HepG2 (cell line): ENCODE data around the gene TPD52L2.

ENCODE experiments used
- BCL6 ChIP-seq: IDR thresholded peaks from 2 replicates; pipeline ENCODE4 v1.6.1; 2016; ENCODE audit warnings: missing genetic modification reagents, missing compliant biosample characterization
- DNMT1 ChIP-seq: sonication (generic); formaldehyde crosslinking; IDR thresholded peaks from 2 replicates; pipeline ENCODE4 v1.5.1; 2020; ENCODE audit warnings: mild to moderate bottlenecking, missing genetic modification reagents
- ETV6 ChIP-seq: sonication (generic); formaldehyde crosslinking; conservative IDR thresholded peaks from 2 replicates; pipeline ENCODE4 v1.4.0; 2020; ENCODE audit warnings: missing genetic modification reagents
- POLR2AphosphoS5 ChIP-seq: IDR thresholded peaks from 2 replicates; pipeline ENCODE4 v1.6.1; 2012; ENCODE audit warnings: low read depth, low read length
- ZBTB3 ChIP-seq: sonication (generic); formaldehyde crosslinking; IDR thresholded peaks from 2 replicates; pipeline ENCODE4 v1.4.0; 2020; ENCODE audit warnings: low read depth, mild to moderate bottlenecking, moderate library complexity, missing genetic modification reagents, borderline replicate concordance
- ZKSCAN8 ChIP-seq: IDR thresholded peaks from 2 replicates; pipeline ENCODE4 v1.6.1; 2016; ENCODE audit warnings: borderline replicate concordance, missing genetic modification reagents, missing compliant biosample characterization
- TF ChIP-seq, protein P1 (sequence below): sonication (generic); formaldehyde crosslinking; IDR thresholded peaks from 2 replicates; pipeline ENCODE4 v1.5.0; 2020; ENCODE audit warnings: mild to moderate bottlenecking, missing genetic modification reagents, moderate library complexity
- TF ChIP-seq, protein P2 (sequence below): conservative IDR thresholded peaks from 2 replicates; pipeline ENCODE4 v1.6.1; 2018; ENCODE audit warnings: missing genetic modification reagents
- TF ChIP-seq, protein P3 (sequence below): IDR thresholded peaks from 2 replicates; pipeline ENCODE4 v1.6.1; 2012; ENCODE audit warnings: inconsistent platforms

DNA sequence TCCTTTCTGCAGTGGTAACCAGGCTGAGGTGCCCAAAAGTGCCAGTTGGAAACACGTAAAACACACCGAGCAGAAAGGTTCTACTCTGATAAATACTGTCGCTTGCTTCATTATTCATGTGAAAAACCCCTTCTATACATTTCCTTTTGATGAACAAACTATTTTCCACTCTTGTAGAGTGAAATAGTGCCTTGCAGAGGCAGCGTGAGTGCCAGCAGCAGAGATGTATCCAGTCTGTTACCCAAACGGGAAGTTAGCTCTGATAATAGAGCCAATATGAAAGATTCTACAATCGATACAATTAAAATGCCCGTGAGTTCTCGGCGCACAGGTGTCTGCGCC is 35.5 kb upstream of the TPD52L2 start:
- no peak for TF ChIP-seq DNMT1 (CRISPR knock-in tag)
- TF ChIP-seq, protein P1, sequence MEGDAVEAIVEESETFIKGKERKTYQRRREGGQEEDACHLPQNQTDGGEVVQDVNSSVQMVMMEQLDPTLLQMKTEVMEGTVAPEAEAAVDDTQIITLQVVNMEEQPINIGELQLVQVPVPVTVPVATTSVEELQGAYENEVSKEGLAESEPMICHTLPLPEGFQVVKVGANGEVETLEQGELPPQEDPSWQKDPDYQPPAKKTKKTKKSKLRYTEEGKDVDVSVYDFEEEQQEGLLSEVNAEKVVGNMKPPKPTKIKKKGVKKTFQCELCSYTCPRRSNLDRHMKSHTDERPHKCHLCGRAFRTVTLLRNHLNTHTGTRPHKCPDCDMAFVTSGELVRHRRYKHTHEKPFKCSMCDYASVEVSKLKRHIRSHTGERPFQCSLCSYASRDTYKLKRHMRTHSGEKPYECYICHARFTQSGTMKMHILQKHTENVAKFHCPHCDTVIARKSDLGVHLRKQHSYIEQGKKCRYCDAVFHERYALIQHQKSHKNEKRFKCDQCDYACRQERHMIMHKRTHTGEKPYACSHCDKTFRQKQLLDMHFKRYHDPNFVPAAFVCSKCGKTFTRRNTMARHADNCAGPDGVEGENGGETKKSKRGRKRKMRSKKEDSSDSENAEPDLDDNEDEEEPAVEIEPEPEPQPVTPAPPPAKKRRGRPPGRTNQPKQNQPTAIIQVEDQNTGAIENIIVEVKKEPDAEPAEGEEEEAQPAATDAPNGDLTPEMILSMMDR: no peak
- TF ChIP-seq, protein P2, sequence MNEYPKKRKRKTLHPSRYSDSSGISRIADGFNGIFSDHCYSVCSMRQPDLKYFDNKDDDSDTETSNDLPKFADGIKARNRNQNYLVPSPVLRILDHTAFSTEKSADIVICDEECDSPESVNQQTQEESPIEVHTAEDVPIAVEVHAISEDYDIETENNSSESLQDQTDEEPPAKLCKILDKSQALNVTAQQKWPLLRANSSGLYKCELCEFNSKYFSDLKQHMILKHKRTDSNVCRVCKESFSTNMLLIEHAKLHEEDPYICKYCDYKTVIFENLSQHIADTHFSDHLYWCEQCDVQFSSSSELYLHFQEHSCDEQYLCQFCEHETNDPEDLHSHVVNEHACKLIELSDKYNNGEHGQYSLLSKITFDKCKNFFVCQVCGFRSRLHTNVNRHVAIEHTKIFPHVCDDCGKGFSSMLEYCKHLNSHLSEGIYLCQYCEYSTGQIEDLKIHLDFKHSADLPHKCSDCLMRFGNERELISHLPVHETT: no peak
- TF ChIP-seq BCL6: no peak
- TF ChIP-seq, protein P3, sequence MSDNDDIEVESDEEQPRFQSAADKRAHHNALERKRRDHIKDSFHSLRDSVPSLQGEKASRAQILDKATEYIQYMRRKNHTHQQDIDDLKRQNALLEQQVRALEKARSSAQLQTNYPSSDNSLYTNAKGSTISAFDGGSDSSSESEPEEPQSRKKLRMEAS: no peak
- no peak for TF ChIP-seq ETV6 (CRISPR knock-in tag)
- no peak for TF ChIP-seq ZBTB3 (CRISPR knock-in tag)
- no peak for TF ChIP-seq ZKSCAN8
- no peak for TF ChIP-seq POLR2AphosphoS5
